Stimulated activated effector memory CD8-positive, alpha-beta T cell treated with anti-CD3 and anti-CD28 coated beads, Interleukin-12 subunit alpha, Interleukin-12 subunit beta, amount 100 ng/mL, for 72 hours (primary cell): ENCODE measurements around the gene VARS2.
"Not testable (repeated sequence)": the region's sequence is repeated elsewhere in the genome, so short reads cannot be mapped to it uniquely, and the experiment has no call there.

ENCODE experiments used
- ATAC-seq: fragments of 150-1000 bp; cut with Tn5 transposase; 2 replicates; pipeline ENCODE4 v1.10.0; 2021
- DNase-seq, 2 donors: peaks; one replicate each; pipeline ENCODE4 v3.0.0; 2021 to 2022; ENCODE audit warnings: low spot score in 2 of 2
- H3K27ac Mint-ChIP-seq: one replicate; pipeline ENCODE4 v1.8.0; 2022; ENCODE audit warnings: mild to moderate bottlenecking, mixed read lengths
- H3K36me3 Mint-ChIP-seq: one replicate; pipeline ENCODE4 v1.8.0; 2022; ENCODE audit warnings: mild to moderate bottlenecking, mixed read lengths
- H3K4me1 Mint-ChIP-seq: one replicate; pipeline ENCODE4 v1.8.0; 2022; ENCODE audit warnings: mixed read lengths
- H3K4me3 Mint-ChIP-seq: one replicate; pipeline ENCODE4 v1.8.0; 2022; ENCODE audit warnings: mild to moderate bottlenecking, mixed read lengths
- H3K9me3 Mint-ChIP-seq: one replicate; pipeline ENCODE4 v1.8.0; 2022; ENCODE audit warnings: mixed read lengths

VARS2 gene

GRCh38 chr6:30926644-30927043 is 12.6 kb downstream of the VARS2 start:
- H3K9me3 Mint-ChIP-seq: peaks cover 4% of the 10 kb centered on the region
- peaks cover 45% of the 10 kb centered on the region for H3K36me3 Mint-ChIP-seq
- H3K4me3 Mint-ChIP-seq: no peak overlapping the region
- ATAC-seq: no peak
- H3K4me1 Mint-ChIP-seq: peaks cover 6% of the 10 kb centered on the region
- DNase-seq: no peak
- no peak overlapping the region for H3K27ac Mint-ChIP-seq

DNA sequence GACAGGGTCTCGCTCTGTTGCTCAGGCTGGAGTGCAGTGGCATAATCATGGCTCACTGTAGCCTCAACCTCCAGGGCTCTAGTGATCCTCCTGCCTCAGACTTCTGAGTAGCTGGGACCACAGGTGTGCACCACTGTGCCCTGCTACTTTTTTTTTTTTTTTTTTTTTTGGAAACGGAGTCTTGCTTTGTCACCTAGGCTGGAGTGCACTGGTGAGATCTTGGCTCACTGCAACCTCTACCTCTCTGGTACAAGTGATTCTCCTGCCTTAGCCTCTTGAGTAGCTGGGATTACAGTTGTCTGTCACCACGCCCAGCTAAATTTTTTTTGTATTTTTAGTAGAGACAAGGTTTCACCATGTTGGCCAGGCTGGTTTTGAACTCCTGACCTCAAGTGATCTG is 13.0 kb downstream of the VARS2 start:
- H3K9me3 Mint-ChIP-seq, ATAC-seq, H3K27ac Mint-ChIP-seq, H3K4me3 Mint-ChIP-seq, DNase-seq, H3K4me1 Mint-ChIP-seq: not testable (repeated sequence)
- peaks cover 40% of the 10 kb centered on the region for H3K36me3 Mint-ChIP-seq

GRCh38 chr6:30928677-30929076 is 14.6 kb downstream of the VARS2 start:
- Mint-ChIP-seq H3K4me1 (no peaks in the 10 kb centered on the region), H3K27ac (no peak overlapping the region), H3K9me3 (peaks cover 4% of the 10 kb centered on the region), H3K4me3 (no peak overlapping the region), H3K36me3 (peaks cover 25% of the 10 kb centered on the region)
- DNase-seq (no peak), ATAC-seq (no peak)

- DNase-seq (no peak), ATAC-seq (no peak)
- no peak overlapping the region for H3K4me3 Mint-ChIP-seq
- no peaks in the 10 kb centered on the region for H3K4me1 Mint-ChIP-seq
- no peak overlapping the region for H3K27ac Mint-ChIP-seq
- peaks cover 20% of the 10 kb centered on the region for H3K36me3 Mint-ChIP-seq
- H3K9me3 Mint-ChIP-seq: peaks cover 4% of the 10 kb centered on the region
Measured at GRCh38 chr6:30930506-30930905, 16.5 kb downstream of the VARS2 start.

GRCh38 chr6:30931272-30931671 is 17.2 kb downstream of the VARS2 start:
- ATAC-seq: no peak
- DNase-seq: no peak
- Mint-ChIP-seq H3K4me3 (no peak overlapping the region), H3K4me1 (no peaks in the 10 kb centered on the region), H3K9me3 (peaks cover 4% of the 10 kb centered on the region), H3K36me3 (peaks cover 16% of the 10 kb centered on the region), H3K27ac (no peak overlapping the region)

GRCh38 chr6:30931969-30932645 is 18.1 kb downstream of the VARS2 start, which contains the start of gene SFTA2:
TSS of gene SFTA2 (minus strand) at chr6:30932170. CDS start at chr6:30932096, 74 bp downstream.
- Mint-ChIP-seq H3K27ac (no peak within 1 kb of the TSS), H3K4me1 (no peaks in the 10 kb centered on the region), H3K36me3 (peaks cover 8% of the 10 kb centered on the region), H3K9me3 (peaks cover 4% of the 10 kb centered on the region), H3K4me3 (no peak within 1 kb of the TSS)
- DNase-seq (no peak), ATAC-seq (no peak)

- Mint-ChIP-seq H3K9me3 (peaks cover 4% of the 10 kb centered on the region), H3K4me3 (no peak overlapping the region), H3K4me1 (no peaks in the 10 kb centered on the region), H3K27ac (no peak overlapping the region), H3K36me3 (peaks cover under 1% of the 10 kb centered on the region)
- no peak for ATAC-seq
- DNase-seq: no peak
Measured at GRCh38 chr6:30932665-30933365, 18.8 kb downstream of the VARS2 start.

- no peak for DNase-seq
- Mint-ChIP-seq H3K9me3 (no peaks in the 10 kb centered on the region), H3K36me3 (no peaks in the 10 kb centered on the region), H3K4me3 (no peak overlapping the region), H3K27ac (no peak overlapping the region), H3K4me1 (no peaks in the 10 kb centered on the region)
- ATAC-seq: no peak
Measured at GRCh38 chr6:30935018-30935417, 21.0 kb downstream of the VARS2 start.

DNA sequence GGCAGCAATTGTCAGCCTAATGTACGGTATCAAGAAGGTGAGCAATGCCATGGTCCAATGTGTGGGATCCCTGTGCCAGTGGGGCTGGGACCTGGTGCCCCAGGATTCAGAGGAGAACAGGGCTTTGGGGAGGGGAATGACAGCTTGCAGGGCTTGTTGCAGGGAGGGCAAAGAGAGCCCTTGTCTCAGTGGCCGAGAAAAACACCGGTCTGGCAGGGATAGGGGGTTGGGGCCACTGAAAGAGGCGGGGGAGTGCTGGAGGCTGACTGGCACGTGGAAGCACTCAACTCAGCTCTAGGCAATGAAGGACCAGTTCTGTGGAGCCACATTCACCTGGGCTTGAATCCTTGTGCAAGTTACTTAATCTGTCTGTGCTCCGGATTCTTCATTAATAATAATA is 23.2 kb downstream of the VARS2 start:
- Mint-ChIP-seq H3K4me1 (no peaks in the 10 kb centered on the region), H3K9me3 (no peaks in the 10 kb centered on the region), H3K4me3 (no peak overlapping the region), H3K36me3 (no peaks in the 10 kb centered on the region), H3K27ac (no peak overlapping the region)
- DNase-seq (no peak), ATAC-seq (no peak)

GRCh38 chr6:30938730-30939129 is 24.7 kb downstream of the VARS2 start:
- ATAC-seq (no peak), DNase-seq (no peak)
- H3K27ac Mint-ChIP-seq: no peak overlapping the region
- no peak overlapping the region for H3K4me3 Mint-ChIP-seq
- no peaks in the 10 kb centered on the region for H3K9me3 Mint-ChIP-seq
- H3K36me3 Mint-ChIP-seq: no peaks in the 10 kb centered on the region
- peaks cover 8% of the 10 kb centered on the region for H3K4me1 Mint-ChIP-seq

DNA sequence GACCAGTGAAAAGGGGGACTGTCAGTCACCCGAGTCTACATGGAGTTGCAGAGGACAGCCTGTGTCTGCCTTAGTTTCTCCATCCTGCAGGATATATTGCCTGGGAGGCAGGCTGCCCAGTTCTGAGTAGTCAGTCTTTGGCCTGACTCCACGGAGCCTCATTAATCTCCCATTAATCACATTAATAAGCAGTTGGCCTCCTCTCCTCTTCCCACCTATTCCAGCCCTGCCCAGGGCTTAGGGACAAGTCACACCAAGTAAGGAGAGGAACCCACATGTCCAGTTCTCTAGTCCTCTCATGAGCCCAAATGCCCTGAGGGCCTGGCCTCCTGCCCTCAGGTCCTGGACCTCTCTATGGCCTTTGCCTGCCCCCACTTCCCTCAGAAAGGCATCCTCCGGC is 25.4 kb downstream of the VARS2 start:
- ATAC-seq (no peak), DNase-seq (no peak)
- Mint-ChIP-seq H3K4me3 (no peak overlapping the region), H3K9me3 (no peaks in the 10 kb centered on the region), H3K27ac (no peak overlapping the region), H3K36me3 (no peaks in the 10 kb centered on the region), H3K4me1 (peaks cover 8% of the 10 kb centered on the region)

GRCh38 chr6:30940361-30940986 is 26.4 kb downstream of the VARS2 start, which contains the start of gene MUCL3:
TSS of gene MUCL3 (plus strand) at chr6:30940973. CDS start at chr6:30941000, 27 bp downstream.
- H3K4me3 Mint-ChIP-seq: no peak within 1 kb of the TSS
- H3K9me3 Mint-ChIP-seq: no peaks in the 10 kb centered on the region
- H3K4me1 Mint-ChIP-seq: peaks cover 8% of the 10 kb centered on the region
- no peak within 1 kb of the TSS for H3K27ac Mint-ChIP-seq
- ATAC-seq: no peak
- H3K36me3 Mint-ChIP-seq: no peaks in the 10 kb centered on the region
- no peak for DNase-seq

GRCh38 chr6:30942338-30943060 is 28.5 kb downstream of the VARS2 start:
- H3K4me3 Mint-ChIP-seq: no peak overlapping the region
- no peak for ATAC-seq
- DNase-seq: no peak

GRCh38 chr6:30944051-30944450 is 30.0 kb downstream of the VARS2 start:
- H3K27ac Mint-ChIP-seq: no peak overlapping the region
- DNase-seq (no peak), ATAC-seq (no peak)
- H3K9me3 Mint-ChIP-seq: no peaks in the 10 kb centered on the region
- no peak overlapping the region for H3K4me3 Mint-ChIP-seq
- peaks cover 8% of the 10 kb centered on the region for H3K4me1 Mint-ChIP-seq
- no peaks in the 10 kb centered on the region for H3K36me3 Mint-ChIP-seq

More at GRCh38 chr6:30942338-30943060, 28.5 kb downstream of the VARS2 start:
- H3K27ac Mint-ChIP-seq: no peak overlapping the region
- H3K4me1 Mint-ChIP-seq: peaks cover 8% of the 10 kb centered on the region
- no peaks in the 10 kb centered on the region for H3K36me3 Mint-ChIP-seq
- no peaks in the 10 kb centered on the region for H3K9me3 Mint-ChIP-seq

DNA sequence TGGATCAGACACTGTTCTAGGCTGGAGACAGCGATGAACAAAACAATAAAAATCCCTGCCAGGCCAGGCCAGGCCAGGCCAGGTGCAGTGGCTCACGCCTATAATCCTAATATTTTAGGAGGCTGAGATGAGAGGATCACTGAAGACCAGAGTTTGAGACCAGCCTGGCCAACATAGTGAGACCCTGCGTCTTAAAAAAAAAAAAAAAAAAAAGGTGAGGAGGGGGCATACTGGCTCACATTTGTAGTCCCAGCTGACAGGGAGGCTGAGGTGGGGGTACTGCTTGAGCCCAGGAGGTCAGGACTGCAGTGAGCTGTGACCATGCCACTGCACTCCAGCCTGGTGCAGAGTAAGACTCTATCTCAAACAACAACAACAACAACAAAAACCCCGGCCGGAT is 31.2 kb downstream of the VARS2 start:
- ATAC-seq: no peak

More for the DNA sequence above, 31.2 kb downstream of the VARS2 start:
- DNase-seq: no peak
- peaks cover 8% of the 10 kb centered on the region for H3K4me1 Mint-ChIP-seq
- no peak overlapping the region for H3K4me3 Mint-ChIP-seq
- H3K36me3 Mint-ChIP-seq: no peaks in the 10 kb centered on the region
- H3K27ac Mint-ChIP-seq: no peak overlapping the region
- H3K9me3 Mint-ChIP-seq: no peaks in the 10 kb centered on the region
